ENCODE data around the gene GNG7.
"Not testable (repeated sequence)": the region's sequence is repeated elsewhere in the genome, so short reads cannot be mapped to it uniquely, and the experiment has no call there.

Gene GNG7

DNA sequence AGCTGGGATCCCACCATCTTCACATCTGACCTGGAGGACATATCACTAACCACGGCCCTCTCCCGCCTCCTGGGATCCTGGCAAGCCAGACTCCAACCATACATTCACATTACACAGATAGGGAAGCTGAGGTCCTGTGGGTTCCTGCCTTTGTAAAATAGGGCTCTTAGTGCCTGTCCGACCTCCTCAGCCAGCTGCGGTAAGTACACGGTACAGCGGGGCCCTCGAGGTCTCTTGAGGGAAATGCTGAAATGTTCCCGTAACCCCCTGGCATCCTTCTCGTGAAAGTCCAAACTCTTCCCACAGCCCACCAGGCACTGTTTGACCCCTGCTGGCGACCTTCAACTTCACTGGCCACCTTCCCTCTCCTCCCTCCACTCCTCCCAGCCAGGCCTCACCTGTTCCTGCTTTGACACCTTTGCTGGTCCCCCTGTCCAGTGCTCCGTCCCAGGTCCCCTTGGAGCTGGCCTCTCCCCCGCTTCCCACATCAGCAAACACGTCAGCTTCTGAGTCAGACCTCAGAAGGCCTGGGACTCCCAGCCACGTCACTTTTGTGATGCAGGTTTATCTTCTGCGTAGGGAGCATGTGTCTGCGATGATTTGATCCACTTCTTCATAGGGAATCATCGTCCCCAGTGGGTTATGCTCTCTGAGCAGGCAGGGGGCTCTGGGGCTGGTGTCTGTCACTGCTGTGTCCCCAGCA is 8.8 kb upstream of the GNG7 start:
- DNase-seq = no peak

DNA sequence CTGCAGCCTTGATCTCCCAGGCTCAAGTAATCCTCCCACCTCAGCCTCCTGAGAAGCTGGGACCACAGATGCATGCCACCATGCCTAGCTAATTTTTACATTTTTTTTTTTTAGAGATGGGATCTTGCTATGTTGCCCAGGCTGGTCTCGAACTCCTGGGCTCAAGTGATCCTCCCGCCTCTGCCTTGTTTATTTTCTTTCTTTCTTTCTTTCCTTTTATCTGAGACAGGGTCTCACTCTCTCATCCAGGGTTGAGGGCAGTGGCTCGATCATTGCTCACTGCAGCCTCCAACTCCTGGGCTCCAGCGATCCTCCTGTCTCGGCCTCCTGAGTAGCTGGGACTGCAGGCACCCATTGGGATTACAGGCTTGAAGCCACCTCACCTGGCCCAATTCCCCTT is 3.8 kb upstream of the GNG7 start:
- DNase-seq = no peak

DNA sequence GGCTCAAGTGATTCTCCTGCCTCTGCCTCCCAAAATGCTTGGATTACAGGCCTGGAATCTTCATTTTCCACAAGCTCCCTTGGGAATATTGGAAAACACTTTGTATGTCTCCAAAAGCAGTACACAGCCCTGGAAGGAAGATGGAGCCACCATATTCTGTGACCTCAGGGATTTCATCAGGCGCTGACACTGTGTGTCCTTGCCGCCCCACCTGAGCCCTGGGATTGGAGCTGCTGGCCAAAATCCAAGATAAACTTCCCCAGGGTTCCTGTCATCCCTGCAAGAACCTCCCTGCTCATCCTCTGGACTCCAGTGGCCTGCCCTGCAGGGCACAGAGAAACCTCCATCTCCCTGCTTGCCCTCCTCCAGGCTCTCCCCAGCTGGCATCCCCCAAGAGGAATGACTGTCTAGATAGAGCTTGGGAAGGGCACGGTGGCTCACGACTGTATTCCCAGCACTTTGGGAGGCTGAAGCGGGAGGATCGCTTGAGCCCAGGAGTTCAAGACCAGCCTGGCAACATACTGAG is 1.3 kb upstream of the GNG7 start:
- DNase-seq = no peak

DNA sequence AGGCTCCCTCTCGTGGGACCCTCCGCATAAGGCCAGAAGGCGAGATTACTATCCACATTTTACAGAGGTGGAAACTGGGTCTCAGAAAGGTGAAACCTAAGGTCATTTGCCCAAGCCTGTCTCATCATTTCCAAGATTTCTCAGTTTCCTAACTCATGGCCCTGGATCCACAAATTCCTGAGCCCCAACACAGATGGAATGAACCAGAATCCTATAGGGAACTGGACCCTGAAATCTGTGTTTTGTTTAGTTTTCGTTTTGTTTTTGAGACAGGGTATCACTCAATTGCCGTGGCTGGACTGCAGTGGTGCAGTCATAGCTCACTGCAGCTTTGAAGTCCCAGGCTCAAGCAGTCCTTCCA is 563 bp upstream of the GNG7 start:
- no peak for DNase-seq

DNA sequence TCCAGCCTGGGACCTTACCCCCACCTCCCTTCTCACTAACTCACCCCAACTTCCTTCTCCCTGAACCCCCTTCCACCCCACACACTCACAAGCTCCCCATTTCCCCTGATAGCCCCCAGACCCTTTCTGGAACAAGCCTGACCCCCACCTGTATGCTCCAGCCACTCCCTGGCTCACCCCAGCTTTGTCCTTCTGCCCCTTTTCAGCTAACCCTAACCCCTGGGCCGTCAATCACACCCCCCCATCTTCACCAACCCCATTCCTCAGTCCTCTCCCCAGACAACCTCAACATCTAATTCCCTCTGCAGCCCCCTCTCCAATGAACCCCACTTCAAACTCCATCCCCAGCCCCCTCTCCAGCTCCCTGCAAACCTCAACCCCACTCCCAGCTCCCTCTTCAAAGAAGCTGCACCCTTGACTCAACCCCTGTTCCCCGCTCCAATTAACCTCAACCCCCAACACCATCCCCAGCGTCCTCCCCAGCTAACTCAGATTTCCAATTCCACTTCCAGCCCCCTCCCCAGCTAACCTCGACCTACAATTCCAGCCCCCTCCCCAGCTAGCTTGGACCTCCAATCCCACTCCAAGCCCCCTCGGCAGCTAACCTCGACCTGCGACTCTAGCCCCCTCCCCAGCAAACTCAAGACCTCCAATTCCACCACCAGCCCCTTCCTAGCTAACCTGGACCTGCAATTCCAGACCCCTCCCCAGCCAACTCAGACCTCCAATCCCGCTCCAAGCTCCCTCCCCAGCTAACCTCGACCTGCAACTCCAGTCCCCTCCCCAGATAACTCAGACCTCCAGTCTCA is 929 bp downstream of the GNG7 start:
- no peak for DNase-seq

DNA sequence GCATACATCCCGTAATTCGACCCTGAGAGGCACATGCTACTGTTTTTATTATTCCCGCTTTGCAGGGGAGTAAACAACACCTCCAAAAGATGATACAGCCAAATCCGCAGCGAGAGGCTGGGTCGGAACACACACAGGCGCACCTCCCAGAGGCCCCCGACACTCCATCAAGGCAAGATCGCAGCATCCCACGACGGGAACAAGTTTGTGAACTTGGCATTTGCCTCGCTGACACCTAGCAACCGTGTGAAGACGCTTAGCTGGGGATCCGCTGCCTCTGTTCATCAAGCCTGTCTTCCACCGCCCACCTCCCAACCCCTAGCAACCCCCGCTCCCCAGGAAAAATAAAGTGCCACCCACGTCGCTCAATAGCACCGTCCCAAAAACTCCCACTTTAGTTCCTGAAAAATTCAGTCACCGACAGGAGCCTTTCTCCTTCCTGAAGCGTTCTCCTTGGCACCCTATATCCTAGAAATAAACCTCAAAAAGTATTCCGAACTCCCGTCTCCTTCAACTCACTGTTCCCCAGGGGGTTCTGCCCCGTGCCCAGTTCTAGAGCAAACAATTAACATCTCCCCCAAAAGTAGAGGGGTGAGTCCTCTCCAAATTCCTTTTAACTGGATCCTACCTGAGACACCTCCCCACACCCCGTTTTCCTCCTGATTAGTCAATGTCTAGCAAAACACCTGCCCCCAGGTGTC is 1.7 kb downstream of the GNG7 start:
- no peak for DNase-seq

DNA sequence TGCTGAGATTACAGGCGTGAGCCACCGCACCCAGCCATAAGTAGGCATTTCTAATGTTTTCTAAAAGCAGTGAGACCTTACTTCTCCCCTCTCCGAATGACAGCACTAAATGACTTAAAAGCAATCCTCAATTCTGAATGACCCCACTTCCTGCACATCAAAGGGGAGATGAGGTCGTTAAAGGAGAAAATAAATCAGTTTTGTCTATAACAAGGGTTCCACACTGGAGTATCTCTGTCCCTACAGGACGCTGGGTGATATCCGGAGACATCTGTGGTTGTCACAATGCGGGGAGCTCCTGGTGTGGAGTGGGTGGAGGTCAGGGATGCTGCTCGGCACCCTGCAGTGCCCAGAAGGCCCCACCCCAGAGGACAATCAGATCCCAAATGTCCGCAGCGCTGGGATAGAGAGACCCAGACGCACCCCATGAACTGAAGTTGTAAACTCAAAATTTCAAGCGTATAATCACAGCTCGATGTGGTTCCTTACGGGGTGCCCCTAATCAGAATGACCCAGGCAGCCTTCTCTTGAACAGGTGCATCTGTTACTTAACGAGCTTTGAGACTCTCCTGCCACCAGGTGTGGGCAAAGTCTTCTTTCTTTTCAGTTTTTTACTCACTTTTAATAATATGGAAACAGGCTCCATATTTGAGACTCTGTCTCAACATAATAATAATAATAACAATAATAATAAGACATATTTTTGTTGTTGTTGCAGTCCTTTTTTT is 2.9 kb downstream of the GNG7 start:
- DNase-seq = no peak

DNA sequence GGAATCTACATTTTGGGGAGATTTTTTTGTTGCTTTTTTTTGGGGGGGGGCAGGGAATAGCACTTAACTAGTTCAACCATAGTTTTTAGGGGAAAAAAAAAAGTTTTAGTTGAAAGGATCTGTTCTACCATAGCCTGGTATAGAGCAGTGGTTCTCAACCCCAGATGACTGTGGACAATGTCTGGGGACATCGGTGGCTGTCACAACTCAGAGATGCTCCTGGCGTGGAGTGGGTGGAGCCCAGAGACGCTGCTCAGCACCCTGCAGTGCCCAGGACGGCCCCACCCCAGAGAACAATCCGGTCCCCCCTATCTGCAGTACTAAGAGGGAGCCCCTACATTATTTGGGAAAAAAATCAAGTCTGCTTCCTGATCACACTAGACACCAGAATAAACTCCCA is 8.3 kb downstream of the GNG7 start:
- DNase-seq = no peak

DNA sequence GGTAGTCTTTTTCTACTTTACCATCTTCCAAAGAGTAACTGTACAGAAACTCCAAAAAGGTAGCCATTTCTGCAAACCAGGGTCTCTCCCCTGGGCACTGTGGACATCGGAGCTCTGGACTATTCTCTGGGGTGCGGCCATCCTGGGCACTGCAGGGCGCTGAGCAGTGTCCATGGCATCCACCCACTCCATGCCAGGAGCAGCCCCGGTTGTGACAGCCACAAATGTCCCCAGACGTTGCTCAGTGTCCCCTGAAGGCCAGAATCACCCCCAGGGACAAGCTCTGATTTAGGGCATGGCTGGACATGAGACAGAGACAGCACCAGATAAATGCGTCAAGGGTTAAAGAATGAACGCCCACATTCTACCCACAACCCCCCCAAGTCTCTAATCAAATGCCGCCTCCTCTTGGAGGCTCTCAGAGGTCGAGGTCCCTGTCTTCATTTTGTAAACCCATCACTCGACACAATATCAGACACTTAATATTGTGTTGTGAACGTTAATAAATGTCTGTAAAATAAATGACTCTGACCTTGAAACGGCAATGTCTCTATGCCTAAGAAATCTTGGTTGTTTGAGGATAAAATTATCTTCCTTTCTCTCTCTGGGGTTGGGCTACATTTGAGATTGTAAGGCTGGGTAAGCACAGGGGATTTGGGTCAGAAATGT is 8.9 kb downstream of the GNG7 start:
- DNase-seq = no peak

DNA sequence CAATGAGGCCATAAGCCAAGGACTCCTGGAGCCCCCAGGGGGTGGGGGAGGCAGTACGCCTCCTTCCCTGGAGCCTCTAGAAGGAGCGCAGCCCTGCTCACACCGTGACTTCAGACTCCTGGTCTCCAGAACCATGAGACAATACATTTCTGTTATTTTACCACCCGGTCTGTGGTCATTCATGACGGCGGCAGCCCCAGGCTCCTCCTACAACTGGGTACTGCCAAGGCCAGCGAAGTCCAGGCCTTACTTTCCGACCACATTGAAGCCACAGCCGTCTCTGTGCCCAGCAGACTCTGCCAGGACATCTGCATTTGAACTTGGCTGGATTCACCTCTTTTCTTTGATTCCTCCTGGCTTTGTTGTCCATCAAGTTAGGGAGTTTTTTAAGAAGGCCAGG is 10.5 kb downstream of the GNG7 start:
- DNase-seq = no peak

DNA sequence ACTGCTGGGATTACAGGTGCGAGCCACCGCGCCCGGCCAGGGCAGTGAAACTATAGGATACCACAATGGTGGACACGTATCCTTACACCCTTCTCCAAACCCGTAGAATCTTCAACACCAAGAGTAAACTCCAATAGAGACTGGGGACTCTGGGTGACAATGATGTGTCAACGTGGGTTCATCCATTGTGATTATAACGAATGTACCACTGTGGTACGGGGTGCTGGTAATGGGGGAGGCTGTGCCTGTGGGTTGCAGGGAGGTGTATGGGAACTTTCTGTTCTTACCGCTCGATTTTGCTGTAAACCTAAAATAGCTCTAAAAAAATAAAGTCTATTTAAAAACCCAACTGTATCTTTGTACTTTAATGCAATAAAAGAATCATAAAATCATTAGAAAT is 11.6 kb downstream of the GNG7 start:
- no peak for DNase-seq

DNA sequence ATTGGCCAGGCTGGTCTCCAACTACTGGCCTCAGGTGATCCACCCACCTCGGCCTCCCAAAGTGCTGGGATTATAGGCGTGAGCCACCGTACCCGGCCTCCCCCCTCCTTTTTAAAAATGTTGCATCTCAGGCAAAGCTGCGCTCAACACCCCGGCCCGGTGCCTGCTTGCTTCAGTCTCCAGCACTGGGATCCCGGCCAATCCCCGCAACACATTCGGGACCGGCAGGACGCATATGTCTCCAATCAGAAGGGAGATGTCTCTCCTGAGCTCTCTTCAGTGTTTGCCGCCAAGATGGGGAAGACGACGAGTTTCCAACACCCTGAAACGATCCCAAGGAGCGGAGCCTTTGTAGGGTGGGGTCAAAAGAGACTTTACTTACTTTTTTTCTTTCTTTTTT is 16.1 kb downstream of the GNG7 start:
- no peak for DNase-seq

DNA sequence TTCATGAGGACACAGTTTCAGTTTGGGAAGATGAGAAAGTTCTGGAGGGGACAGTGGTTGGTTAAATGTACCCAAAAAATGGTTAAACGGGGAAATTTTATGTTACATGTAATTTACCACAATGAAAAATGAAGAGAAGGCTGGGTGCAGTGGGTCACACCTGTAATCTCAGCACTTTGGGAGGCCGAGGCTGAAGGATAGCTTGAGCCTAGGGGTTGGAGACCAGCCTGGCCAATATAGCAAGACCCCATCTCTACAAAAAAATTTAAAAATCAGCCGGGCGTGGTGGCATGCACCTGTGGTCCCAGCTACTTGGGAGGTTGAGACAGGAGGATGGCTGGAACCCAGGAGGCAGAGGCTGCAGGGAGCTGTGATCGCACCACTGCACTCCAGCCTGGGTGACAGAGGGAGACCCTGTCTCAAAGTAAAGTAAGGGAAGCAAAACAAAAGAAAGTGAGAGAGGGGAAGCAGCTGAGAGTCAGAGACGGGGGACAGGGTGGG is 17.2 kb downstream of the GNG7 start:
- no peak for DNase-seq

DNA sequence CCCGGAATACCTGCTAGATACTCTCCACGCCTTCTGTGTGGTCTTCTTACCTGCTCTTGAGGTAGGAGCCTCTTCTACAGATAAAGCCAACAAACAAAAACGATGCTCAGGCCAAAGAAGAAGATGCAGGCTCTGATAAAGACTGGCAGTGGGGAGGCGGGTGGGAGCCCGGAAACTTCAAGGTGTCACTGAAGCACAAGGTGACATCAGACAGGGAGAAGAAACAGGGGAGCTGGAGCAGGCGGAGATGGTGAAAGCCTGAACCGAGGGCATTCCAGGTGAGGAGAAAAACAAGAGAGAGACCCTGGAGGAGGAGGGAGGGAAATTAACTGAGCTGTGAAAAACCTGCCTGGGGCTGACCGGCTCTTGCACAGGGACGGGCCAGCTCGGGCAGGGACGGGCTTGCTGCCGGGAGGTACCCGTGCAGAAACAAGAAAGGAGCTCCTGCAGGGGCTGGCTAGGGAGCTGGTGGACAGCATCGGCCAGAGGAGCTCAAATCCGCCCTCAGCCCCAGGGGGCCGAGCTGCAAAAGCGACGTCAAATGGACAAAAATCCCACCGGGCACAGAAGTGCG is 19.0 kb downstream of the GNG7 start:
- DNase-seq = no peak

DNA sequence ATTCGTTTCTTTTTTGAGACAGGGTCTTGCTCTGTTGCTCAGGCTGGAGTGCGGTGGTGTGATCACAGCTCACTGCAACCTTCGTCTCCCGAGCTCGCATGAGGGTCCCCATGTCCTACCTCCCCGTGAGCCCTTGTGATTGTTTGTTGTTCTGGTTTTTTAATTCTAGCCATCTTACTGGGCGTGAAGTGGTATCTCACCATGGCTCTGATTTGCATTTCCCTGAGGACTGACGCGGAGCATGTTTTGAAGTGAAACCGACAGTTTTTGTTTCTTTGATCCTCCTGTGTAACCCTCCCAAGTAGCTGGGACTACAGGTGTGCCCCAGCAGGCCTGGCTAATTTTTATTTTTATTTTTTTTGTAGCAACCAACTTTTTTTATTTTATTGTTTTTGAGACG is 21.7 kb downstream of the GNG7 start:
- no peak for DNase-seq

DNA sequence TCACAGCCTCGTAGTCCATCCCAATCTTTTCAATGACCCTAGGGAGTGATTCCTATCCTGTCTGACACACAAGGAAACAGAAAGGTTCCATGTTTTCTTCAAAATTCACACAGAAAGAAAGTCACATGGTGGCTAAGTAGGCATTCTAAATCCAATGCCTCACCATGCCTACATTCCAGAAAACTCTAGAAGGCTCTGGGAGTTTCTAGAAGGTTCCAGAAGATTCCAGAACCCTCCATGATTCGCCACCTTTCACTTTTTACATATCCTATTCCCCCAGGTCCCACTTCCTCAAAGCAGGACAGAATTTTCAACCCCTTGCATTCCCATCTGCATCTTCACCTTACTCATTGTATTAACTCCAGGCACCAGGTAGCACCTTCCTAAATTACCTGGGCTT is 23.1 kb downstream of the GNG7 start:
- DNase-seq = no peak

DNA sequence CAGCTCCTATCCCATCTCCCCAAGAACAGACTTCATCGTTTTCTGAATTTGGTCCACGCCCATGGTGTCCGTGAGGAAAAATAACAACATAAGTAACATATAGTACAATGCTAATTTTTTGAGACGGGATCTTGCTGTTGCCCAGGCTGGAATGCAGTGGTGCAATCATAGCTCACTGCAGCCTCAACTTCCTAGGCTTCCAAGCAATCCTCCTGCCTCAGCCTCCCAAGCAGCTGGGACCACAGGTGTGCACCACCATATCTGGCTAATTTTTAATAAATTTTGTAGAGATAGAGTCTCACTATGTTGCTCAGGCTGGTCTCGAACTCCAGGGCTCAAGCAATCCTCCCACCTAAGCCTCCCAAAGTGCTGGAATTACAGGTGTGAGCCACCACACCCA is 23.5 kb downstream of the GNG7 start:
- not testable (repeated sequence) for DNase-seq

DNA sequence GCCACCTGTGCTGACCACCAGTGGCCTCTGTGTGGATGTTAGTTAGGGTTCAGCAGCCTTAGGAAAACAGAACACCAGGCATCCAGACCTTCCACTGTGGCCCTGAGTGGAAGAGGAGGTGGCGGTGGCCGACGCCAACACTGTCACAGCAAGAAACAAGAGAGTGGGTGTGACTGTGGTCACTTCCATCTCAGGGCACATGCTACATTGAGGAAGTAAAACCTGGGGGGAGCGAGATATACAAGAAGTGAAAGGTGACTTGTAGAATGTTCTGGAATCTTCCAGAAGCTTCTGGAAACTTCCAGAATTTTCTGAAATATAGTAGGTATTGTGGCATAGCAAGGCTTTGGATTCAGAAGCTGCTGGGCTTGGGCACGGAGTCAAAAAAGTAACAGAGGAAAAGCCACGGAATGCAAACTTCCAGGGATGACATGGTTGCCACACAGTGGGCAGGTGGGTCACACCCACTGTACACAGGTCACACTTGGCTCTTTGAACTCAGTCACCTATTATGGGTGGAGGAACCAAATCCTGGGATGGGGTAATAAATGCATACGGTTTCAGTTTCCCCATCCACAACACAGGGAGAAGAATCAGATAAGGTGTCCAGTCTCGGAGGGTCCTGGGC is 24.3 kb downstream of the GNG7 start:
- no peak for DNase-seq

DNA sequence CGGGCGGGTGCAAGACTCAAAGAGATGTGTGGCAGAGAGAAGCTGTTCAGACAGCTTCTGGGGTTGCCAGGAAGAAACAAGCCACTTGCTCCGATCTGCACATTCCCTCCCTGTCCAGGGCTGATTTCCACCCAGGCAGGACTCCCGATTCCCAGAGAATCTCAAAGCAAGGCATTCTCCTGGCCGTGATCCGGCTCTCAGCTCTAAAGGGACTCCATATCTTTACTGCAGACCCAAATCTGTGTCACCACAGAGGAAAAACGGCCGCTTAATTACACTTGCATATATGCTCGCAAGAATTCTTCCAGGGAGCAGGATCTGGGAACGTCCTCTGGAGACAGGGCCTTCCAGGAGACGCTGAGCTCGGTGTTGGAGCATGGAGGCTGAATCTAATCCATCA is 25.7 kb downstream of the GNG7 start:
- DNase-seq = no peak

DNA sequence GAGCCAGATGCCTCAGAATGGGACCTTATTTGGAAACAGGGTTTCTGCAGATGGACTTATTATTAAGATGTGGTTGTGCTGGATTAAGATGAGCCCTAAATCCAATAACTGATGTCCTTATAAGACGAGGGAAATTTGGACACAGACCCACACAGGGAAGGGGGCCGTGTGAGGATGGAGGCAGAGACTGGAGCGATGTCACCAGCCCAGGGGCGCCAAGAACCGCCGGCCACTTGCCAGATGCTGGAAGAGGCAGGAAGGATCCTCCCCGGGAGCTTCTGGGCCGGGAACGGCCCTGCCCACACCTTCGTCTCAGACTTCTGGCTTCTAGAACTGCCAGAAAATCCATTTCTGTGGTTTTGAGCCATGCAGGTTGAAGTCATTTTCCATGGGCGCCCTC is 26.6 kb downstream of the GNG7 start:
- DNase-seq = no peak

DNA sequence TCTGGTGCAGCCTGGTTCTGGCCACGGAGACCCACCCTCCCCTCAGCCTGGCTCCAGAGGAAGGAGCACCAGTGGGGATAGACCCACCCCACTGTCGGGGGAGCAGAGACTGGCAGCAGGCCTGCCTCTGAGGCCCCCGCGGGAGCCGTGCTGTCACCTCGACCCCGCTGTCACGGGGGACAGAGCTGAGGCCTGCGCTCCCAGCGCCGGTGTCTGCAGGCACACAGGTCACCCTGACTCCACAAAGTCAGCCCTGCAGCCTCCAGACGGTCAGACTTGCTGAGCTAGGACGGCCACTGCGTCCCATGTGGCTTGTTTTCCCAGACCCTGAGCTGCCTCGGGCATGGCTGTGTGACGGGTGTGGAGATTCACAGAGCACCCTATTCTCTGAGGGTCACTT is 32.3 kb downstream of the GNG7 start:
- no peak for DNase-seq

Measured in cerebellar nuclear complex (tissue), 1 donor.